Right hindlimb (tissue), 1 donor: ENCODE data around the gene LSP1.

Experiments used
- DNase-seq: peaks from one replicate; pipeline ENCODE4 v3.0.0-alpha.2; 2018

Gene LSP1

DNA sequence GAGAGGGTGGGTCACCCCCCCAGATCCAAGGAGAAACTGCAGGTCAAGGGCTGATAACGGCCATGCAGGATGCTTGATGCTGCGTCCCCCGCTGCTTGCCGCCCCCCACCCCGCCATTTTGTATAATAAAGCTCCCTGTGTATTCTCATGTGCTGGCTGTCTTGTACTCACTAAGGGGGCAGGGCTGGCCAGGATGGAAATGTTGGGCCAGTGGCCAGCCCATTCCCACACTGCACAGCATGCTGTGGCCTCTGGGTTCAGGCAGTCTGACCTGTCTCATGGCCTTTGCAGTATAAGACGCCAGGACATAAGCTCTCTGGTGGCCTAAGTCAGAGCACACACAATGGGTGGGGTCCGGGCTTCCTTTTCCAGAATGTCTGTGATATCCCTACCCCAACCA is 39.2 kb downstream of the LSP1 start:
- DNase-seq: peak; percentile 19

DNA sequence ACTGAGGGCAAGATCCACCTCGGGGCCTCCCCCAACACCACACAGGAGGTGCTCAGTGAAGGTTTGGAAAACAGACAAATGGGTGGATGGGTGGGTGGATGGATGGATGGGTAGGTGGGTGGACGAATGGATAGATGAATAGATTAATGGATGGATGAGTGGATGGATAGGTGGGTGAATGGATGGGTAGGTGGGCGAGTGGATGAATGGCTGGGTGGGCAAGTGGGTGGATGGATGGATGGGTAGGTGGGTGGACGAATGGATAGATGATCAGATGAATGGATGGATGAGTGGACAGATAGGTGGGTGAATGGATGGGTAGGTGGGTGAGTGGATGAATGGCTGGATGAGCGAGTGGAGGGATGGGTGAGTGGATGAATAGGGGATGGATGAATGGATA is 39.7 kb downstream of the LSP1 start:
- DNase-seq: no peak

DNA sequence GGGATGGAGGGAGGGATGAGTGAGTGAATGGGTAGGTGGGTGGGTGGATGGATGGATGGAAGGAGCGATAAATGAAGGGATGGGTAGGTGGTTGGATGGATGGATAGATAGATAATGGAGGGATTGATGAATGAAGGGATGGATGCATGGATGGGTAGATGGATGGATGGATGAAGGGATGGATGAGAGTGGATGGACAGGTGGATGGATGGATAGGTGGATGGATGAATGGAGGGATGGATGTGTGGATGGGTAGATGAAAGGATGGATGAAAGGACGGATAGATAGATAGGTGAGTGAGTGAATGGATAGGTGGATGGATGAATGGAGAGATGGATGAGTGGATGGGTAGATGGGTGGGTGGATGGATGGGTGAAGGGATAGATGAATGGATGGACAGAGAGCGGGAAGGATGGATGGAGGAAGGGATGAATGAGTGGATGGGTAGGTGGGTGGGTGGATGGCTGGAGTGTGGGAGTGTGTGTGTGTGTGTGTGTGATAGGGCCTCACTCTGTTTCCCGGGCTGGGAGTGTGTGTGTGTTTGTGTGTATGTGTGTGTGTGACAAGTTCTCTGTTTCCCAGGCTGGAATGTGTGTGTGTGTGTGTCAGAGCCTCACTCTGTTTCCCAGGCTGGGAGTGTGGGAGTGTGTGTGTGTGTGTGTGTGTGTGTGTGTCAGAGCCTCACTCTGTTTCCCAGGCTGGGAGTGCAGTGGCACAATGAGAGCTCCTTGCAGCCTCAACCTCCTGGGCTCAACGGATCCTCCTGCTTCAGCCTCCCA is 40.9 kb downstream of the LSP1 start:
- DNase-seq: no peak

DNA sequence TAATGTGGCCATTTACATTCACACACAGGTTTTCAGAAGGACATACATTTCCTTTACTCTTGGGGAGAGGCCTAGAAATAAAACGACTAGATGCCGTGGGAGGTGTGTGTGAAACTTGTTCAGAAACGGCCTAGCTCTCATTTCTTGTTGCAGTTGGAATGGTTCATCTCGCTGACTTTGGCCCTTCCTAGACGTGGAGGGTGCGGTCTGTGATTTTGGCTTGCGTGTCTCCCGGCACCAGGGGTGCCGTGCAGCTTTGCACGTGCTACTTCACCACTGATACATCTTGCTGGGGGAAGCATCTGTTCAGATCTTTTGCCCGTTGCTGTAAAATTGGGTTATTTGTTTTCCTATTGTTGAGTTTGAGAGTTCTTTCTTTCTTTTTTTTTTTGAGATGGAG is 41.9 kb downstream of the LSP1 start:
- DNase-seq: no peak

DNA sequence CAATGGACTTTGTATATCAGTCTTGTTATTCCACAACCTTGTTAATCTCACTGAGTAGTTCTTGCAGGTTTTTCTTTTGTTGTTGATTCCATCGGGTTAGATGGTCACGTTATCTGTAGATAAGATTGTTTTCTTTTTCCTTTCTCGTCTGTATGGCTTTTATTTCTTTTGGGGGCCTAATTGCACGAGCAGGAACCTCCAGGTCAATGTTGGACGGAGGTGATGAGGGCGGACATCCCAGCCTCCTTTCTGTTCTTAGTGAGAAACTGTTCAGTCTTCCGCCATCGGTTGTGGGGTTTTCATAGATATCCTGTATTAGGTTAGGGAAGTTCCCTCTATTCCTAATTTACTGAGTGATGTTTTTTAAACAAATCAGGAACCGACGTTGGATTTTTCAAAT is 43.6 kb downstream of the LSP1 start:
- DNase-seq: no peak

DNA sequence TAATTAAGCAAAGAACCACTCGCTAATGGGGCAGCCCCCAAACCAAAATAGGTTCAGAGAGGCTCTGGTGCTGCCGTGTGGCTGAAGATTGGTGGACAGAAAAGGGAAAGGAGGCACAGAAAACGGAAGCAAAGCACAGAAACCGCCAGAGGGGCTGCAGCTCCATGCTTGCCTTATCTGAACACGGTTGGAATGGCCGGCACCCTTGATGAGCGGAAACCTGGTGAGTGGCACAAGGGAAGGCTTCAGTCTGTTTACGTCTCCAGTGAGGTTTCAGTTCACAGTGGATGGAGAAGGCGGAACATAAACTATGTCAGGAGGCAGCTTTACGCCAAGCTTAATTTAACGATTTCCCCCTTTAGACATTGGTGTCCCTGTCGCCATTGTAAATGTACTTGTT is 44.0 kb downstream of the LSP1 start:
- no peak for DNase-seq

DNA sequence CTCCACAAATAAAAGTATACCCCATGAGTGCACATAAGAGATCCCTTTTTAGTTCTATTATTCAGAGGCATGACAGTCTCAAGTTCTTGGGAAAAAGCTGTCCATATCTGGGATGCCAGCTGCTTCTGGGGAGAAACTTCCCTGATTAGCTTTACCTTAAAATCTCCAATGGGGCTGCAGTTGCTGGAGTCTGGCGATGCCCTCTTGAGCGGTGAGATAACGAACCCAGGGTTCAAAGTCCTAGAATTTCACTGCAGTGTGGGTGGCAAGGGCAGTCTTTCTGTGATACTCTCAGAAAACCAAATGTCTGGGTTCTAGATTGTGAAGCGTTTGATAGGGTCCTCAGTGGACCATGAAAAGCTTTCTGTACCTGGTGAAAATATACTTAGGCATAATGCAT is 46.2 kb downstream of the LSP1 start:
- DNase-seq: no peak

DNA sequence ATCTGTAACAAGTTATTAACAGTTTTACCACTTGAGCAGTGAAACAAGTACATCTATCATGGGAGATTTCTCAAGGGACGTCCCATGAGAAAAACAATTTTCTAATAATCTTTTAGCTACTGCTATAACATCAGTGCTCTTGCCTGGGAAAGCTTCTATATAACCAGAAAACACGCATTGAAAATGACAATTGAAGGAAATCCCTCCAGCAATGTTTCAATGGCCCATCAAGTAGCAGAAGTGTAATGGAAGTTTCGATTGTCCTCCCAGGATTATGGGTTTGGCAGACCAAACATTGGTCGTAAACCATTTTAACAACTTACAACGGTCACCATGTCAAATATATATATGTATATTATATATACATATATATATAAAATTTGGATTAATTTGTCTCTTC is 46.8 kb downstream of the LSP1 start:
- DNase-seq: no peak

DNA sequence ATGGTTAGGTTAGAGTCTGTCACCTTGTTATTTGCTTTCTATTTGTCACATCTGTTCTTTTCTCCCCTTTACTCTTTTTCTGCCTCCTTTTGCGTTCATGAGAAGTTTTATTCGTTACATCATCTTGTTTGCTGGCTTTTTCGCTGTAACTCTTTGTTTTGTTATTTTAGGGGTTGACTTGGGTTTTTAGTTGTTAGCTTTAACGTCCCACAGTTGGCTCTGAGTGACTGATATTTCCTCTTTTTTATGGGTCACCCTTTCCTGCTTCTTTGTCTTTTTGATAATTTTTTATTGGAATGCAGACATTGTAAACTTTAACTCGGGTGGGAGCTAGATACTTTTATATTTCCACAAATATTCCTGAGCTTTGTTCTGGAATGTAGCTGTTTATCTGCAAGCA is 53.3 kb downstream of the LSP1 start:
- no peak for DNase-seq

DNA sequence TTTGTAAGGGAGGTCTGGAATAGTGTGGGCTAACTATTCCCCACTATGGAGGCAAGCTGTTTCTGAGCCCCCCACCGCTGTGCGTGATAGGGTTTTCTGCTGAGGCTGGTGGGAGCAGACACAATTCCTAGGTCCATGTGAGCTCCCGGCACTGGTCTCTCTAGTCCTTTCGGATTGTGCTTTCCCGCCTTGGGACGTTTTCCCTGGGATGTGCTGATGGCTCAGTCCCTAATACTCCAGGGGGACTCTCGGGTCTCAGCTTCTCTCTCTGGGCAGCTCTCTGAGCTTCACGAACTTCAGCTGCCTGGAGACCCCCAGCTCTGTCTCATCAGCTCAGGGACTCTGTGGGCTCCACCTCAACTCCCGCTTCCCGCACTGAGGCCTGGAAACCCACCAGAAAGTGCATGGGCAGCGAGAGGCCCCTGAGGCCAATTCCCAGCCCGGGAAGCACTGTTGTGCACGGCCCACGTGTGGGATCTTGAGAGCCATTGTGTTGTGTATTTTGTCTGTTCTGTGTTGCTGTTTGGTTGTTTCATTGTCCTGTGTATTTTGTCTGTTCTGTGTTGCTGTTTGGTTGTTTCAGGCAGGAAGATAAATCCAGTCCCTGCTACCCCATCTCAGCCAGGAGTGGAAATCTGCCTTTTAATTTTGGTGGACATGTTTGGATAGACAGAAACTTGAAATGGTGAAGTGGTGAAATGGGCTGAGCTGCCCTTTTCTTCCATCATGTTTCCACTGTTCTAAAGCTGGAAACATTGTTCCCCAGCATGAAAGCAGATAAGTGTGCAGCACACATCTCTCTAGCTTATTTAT is 53.9 kb downstream of the LSP1 start:
- DNase-seq: no peak

DNA sequence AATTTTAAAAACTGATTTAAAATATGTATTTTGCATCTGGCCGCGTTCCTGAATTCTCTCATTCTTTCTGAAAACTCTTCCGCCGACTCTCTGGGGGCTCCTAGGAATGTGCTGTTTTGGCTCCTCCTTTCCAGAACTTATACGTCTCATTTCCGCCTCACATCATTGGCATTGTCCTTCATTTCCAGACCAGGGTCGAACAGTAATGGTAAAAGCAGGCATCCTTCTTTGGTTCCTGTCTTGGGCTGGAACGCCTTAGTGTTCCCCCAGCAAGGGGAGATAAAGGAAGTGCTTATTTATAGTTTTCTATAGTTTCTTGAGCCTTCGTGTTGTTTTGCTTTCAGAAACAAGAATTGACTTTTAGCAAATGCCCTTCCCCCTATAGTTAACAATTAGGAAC is 55.7 kb downstream of the LSP1 start:
- DNase-seq: peak; percentile 90

DNA sequence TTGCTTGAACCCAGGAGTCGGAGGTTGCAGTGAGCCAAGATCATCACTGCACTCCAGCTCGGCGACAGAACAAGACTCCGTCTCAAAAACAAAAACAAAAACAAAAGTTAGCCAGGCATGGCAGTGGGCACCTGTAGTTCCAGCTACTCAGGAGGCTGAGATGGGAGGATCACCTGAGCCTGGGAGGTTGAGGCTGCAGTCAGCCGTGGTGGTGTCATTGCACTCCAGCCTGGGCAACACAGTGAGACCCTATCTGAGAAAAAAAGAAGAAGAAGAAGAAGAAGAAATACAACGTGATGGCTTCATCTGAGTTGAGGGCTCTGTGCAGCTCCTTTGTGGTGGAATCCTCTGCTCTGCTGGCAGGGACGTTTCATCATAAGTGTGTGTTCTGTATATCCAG is 56.6 kb downstream of the LSP1 start:
- DNase-seq: no peak

DNA sequence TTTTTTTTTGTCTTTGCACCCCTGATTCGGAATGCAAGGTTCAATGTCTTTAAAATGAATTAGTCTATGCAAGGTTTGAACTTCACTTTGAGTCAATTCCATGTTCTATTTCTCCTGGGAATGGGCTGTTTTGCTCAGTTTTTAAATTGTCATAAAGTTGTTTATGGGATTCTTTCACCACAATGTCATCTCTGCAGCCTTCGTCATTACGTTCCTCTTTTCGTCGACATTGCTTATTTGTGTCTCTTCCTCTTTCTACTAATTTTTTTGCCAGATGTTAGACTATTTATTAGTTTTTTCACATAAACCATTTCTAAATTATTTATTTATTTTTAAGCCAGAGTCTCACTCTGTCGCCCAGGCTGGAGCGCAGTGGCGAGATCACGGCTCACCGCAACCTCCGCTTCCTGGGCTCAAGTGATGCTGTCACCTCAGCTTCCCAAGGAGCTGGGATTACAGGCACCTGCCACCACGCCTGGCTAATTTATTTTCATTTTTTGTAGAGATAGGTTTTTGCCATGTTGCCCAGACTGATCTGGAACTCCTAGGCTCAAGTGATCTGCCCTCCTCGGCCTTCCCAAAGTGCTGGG is 59.5 kb downstream of the LSP1 start:
- no peak for DNase-seq

DNA sequence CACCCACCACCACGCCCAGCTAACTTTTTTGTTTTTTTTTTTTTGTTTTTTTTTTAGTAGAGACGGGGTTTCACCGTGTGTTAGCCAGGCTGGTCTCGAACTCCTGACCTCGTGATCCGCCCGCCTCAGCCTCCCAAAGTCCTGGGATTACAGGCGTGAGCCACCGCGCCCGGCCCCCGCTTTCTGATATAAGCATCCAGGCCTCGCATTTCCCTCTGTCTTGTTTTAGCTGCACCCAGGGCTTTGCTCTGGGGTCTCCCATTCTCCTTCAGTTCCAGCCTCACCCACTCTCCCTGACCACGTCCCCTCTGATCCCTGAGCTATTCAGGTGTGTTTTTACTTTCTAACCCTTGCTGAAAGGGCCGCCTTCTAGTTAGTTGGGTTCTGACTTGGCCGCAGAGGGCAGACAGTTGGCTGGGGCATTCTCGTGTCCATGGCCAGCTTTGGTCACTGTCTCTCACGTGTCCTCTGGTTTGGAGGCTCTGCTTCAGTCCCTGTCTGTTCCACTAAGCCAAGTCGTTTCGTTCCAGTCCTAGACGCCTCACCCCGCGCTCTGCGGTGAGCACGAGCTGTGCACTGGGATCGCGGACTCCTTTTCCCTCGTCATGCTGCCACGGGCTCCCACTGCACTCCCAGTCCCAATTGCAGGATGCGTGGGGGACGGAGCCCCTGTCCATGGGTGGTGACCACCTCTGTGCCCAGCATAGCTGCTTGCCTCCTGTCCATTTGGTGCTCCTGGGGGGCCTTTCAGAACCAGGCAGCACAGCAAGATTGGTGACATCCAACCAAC is 60.6 kb downstream of the LSP1 start:
- no peak for DNase-seq

DNA sequence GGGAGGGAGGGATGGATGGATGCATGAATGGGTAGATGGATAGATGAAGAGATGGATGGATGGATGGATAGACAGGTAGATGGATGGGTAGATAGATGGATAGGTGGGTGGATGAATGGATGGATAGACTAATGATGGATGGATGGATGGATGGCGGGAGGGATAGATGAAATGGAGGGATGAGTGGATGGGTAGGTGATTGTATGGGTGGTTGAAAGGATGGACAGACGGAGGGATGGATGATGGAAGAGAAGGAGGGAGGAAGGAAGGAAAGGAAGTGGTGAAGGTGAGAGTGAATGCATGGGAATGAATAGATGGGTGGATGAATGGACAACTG is 62.9 kb downstream of the LSP1 start:
- DNase-seq: no peak

DNA sequence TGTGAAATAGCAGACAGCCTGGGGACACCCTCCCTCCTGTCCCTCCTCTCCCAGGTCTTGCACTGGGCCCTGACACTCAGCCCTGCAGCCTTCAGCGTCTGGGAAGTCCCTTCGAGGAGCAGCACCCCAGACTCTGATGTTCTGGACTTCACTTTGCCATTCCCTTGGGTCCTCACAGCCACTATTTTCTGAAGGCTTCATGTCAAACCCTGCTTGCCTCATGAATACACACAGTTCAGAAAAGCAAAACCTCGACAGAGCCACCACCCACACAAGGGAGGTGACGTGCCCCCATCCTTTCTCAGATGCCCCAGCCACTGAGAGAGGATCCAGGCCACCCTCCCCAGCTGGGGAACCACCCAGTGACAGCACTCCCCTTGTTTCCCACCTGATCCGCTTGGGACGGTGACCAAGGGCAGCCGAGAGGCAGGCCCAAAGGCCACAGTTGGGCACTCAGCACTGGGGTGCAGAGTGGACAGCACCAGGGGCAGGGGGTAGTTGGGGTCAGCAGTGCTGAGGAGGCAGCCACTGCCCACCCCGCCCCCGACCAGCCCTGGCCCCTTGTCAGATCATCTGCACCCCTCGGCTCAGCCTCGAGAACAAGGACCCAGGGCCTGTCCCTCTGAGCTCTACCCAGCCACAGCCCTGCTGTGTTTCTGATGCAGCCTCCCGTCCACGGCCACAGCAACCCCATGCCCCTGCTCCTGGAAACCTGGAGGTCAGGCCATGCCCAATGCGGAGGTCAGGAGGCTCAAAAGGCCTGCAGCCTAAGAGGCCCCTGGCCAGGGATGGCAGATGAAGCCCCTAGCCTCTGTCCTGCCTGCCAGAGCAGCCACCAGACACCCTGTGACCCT is 63.5 kb downstream of the LSP1 start:
- peak; percentile 23 for DNase-seq

DNA sequence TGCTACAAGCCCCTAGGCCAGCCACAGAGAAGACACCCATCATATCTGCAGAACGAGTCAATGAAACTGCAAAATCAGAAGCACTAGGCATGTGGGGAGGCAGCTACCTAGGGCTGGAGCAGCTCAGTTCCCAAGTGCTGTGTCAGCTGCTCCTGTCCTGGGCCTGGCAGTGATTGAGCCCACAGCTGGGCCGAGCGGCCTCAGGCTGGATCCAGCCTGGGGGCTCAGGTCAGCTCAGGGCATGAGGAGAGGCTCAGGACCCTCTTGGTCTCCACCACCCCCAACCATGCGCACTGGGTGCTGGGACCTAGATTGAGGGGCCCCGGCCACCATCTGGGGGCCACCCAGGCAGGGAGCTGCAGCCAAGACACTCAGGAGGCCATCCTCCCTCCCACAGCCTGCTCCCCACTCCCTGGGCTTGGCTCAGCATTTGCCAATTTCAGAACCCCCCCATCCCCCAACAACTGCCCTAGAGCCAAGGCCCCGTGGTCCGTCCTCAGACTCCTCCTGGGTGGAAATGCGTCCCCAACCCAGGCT is 64.2 kb downstream of the LSP1 start:
- peak; percentile 68 for DNase-seq

DNA sequence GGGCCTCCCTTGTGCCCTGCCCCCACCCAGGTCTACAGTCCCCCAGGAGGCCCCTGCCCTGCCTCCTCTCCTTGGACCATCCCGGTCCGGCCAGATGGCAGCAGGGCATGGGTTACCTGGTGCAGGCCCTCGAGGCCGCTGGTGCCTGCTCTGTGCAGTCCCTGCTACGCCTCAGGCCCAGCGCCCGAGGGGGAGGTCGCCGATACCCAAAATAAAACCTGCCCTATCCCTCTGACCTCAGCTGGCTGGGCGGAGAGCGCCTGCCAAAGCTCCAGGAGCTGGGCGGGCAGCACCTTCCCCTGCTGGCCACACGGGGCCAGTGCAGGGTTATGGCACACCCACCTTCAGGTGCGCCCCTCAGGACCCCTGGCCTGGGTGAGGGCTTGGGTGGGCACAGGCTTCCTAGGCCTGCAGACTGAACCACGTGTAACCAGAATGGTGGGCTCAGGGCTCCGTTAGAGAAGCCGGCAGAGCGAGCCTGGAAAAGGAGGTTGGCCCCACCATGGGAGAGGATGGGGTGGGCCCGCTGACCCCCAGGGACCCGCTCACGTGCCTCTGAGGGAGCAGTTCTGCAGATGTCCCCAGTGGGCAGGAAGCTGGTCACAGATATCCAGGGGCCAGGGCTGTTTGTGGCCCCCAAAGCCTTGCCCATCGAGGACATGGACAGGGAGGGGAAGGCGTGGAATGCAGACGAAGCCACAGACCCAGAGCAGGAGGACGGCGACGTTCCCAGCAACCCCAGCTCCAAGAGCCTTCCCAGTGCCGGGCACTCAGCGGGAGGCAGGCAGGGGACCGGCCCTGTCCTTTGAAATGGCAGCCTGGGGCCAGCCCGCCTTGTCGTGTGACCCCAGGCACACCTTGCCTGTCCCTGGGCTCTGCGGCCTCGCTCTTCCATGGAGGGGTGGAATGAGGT is 64.9 kb downstream of the LSP1 start:
- peak; percentile 29 for DNase-seq

DNA sequence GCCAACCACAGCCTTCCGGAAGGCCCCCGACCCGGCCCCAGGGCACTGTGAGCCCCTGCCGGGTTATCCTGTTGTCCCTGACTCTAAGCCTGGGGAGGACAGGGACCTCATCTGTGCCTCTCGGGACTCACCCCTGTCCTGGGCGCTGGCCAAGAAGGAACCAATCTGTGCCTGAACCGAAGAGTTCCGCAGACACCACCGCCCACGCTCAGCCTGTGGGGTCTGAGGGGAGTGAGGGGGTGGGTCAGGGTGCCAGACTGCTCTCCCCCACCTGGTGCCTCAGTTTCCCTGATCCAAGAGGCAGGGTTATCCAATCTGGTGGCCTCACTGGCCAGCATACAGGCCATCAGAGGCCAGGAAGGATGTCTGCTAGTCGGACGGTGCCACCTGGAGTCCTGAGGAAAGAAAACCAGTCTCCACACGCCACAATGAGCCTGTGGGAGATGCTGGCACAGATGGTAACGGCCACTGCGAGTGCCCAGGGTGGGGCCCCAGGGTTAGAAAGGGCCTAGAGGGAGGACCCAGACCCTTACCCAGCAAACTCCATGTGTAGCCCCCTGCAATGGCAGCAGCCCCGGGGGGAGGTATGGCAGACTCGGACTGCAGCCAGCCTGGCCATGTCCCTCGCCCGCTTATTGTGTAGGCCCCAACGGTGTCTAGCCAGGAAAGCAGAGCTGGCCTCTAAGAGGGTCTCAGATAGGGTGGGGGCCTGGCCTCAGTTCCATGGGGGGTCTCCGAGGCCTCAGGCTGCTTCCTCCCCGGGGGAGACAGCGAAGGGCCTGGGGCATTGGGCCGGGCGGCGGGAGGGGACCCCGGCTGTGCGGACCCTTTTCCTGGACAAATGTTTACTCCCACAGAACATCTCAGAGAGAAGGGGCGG is 65.8 kb downstream of the LSP1 start:
- DNase-seq: peak; percentile 27
